Measurements from ENCODE around the gene CCR5AS.
"Not testable (repeated sequence)": the region's sequence is repeated elsewhere in the genome, so short reads cannot be mapped to it uniquely, and the experiment has no call there.

Gene CCR5AS

GRCh38 chr3:46405301-46406019 lies 1.4 kb downstream of the CCR5AS start:
- DNase-seq (ENCODE audit: low spot score), result no peak

- DNase-seq (ENCODE audit: low spot score), result not testable (repeated sequence)
These were observed 4.0 kb downstream of the CCR5AS start for GRCh38 chr3:46402902-46403301.

GRCh38 chr3:46401579-46401978 lies 5.3 kb downstream of the CCR5AS start:
- DNase-seq (ENCODE audit: low spot score), result no peak

DNA sequence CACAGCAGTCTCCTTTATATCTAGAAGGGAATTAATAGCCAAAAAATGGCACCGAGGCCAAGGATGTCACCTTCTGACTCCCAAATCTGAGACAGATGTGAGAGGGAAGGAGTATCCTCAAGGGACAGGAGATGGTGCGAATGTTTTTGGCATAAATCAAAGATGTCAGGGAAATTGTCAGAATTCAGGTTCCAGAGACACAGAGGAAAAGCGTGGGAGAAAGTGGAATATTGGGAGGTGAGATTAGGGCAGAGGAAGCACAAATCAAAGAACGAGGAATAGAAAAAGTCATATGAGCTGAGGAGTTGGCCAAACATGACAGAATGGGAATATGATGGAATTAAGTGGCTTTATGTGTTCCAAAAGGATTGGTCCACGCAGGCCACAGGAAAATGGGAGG lies 6.0 kb downstream of the CCR5AS start:
- no peak for DNase-seq (ENCODE audit: low spot score)

- DNase-seq (ENCODE audit: low spot score), result no peak
These were observed 6.7 kb downstream of the CCR5AS start for GRCh38 chr3:46400000-46400734.

DNA sequence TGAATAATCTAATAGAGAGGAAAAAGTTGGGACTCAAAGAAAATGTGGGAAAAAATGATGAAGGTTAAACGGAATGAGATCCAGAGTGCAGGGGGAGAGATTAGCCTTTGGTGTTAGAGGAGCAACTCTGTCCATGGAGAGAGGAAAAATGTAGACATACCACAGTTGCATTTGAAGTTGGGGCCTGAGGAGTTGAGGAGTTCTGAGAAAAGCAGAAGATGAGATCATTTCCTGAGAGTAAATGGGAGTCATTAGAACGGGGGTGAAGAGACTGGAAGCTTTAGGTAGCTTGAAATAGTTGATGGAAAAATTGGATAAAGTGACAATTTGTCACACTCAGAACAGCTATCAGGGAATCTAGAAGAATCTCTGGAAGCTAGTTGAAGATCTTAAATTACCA lies 7.3 kb downstream of the CCR5AS start:
- DNase-seq (ENCODE audit: low spot score), result no peak

GRCh38 chr3:46399098-46399497 lies 7.8 kb downstream of the CCR5AS start:
- DNase-seq (ENCODE audit: low spot score), result no peak

DNA sequence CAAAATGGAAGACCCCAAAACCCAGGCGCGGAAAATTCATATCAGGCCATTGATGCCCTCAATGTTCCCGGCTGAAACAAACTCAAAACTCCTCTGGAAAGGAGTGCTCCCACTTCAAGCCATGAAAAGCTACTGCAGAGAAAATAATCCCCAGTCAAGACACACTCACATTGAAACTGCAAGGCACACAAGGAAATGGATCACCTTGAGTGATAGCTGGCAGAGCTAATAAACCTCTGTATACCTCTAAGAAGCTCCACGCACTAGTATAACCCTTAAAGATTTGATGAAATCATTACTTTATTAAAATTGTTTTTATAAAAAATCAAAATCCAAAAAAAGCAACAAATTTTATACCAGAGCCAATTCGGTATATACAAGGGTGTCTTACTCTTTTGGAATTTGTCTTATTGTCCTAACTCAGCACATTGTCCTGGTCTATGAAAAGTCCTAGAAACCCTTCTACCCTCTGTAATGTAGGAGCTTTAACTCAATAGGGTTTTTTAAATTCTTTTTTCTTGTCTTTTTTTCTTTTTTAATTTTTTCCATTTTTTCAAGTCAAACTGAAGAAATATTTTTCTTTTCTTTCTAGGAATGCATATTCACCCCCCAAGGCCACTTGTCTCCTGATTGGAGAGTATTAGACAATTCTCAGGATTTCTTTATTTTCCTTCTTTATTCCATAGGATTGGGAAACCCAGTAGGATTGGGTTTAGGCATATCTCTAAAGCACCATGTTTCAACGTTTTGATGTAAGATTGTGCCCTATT lies 8.5 kb downstream of the CCR5AS start:
- no peak for DNase-seq (ENCODE audit: low spot score)

- no peak for DNase-seq (ENCODE audit: low spot score)
These were observed 9.8 kb downstream of the CCR5AS start for GRCh38 chr3:46397111-46397510.

GRCh38 chr3:46395766-46396530 lies 10.9 kb downstream of the CCR5AS start:
- no peak for DNase-seq (ENCODE audit: low spot score)

DNA sequence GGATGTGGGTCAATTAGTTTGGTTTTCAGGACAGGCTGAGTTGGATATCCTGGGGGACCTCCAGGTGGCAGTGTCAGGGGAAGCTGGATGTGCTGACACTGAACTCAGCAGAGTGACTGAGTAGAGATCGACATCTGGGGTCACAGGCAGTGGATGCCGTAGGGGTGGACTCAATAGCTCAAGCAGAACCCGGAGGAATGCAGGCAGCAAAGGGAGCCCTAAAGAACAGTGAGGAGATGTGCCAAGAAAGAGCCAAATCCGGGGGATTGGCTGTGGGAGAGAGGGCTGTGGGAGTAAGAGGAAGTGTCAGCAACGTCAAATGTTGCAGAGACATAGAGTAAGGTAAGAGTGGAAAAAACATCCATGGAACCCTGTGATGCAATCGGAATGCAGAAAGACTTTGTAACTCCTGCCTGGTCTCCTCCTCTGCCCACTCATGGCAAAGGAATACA lies 11.6 kb downstream of the CCR5AS start:
- no peak for DNase-seq (ENCODE audit: low spot score)

DNA sequence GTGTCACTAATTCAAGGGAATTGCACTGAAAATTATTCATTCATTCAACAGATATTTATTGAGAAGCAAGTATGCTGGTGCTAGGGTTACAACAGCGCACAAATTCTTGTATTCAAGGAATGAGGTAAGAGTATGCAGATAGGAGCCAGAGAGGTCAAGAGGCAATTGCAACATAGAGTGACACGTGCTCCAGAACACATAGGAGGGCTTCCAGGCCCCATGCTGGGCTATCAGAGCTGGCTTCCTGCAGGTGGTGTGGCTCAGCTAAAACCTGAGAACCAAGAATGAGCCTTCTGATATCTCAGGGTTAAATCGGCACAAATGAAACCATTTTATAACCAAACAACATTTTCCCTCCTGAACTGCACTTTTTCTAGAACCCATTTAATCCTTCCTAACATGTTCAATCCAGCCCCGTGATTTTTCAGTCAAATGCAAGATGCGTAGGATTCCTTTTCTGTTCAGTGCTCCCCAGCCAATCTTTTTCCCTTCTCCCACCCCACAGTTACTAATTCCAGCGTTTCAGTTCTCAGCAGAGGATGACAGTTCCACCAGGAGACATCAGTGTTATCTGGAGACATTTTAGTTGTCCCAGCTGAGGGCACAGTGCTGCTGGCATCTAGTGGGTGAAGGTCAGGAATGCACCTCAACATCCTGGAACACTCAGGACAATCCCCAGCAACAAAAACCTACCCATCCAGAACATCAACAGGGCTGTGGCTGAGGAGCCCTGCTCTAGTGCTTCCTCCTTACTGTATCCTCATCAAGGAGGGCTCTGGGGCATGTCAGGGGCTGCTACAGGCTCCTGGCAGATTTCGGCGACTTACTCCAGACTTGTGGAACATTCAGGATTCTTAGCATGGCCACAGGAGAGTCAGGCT lies 13.1 kb downstream of the CCR5AS start:
- DNase-seq (ENCODE audit: low spot score), result no peak

- no peak for DNase-seq (ENCODE audit: low spot score)
These were observed 13.9 kb downstream of the CCR5AS start for GRCh38 chr3:46393011-46393410.

- DNase-seq (ENCODE audit: low spot score), result not testable (repeated sequence)
These were observed 15.3 kb downstream of the CCR5AS start for GRCh38 chr3:46391526-46391925.

GRCh38 chr3:46389306-46389705 lies 17.6 kb downstream of the CCR5AS start:
- DNase-seq (ENCODE audit: low spot score), result no peak

DNA sequence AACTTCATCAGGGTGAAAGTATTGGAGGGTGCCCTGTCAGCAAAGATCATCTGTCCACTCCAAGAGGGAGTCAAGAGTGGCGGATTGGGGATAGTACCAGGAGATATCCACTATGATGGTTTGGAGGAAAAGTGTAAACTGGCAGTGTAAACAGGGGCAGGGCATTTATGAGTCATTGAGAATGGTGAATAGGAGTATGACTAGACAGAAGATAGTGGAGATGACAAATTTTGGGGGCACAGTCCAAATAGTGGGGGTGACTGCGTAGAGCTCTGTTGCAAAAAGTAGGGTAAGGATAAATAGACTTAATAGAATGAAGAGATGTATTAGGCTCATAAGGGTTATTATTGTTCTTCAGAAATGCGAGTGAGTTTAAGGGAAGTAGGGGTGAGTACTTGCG lies 18.0 kb downstream of the CCR5AS start:
- not testable (repeated sequence) for DNase-seq (ENCODE audit: low spot score)

DNA sequence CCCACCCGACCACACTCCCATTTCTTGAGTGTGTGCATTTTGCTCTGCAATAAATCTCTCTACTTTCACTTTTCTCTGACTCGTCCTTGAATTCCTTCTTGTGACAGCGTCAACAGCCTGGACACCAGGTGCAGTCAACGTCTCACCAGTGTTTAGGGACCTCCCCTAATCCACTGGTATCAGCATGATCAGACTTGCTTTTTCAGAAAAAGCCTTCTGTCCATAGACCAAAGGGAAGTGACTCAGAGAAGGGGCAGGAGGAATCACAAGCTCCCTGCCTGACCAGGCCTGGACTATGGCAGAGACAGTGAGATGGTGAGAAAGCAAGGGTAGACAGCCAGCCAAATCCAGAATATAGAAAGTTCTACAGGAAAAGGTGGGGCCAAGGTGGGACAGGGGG lies 20.7 kb downstream of the CCR5AS start:
- DNase-seq (ENCODE audit: low spot score), result no peak

- DNase-seq (ENCODE audit: low spot score), result no peak
These were observed 22.9 kb downstream of the CCR5AS start for GRCh38 chr3:46383951-46384330.

DNA sequence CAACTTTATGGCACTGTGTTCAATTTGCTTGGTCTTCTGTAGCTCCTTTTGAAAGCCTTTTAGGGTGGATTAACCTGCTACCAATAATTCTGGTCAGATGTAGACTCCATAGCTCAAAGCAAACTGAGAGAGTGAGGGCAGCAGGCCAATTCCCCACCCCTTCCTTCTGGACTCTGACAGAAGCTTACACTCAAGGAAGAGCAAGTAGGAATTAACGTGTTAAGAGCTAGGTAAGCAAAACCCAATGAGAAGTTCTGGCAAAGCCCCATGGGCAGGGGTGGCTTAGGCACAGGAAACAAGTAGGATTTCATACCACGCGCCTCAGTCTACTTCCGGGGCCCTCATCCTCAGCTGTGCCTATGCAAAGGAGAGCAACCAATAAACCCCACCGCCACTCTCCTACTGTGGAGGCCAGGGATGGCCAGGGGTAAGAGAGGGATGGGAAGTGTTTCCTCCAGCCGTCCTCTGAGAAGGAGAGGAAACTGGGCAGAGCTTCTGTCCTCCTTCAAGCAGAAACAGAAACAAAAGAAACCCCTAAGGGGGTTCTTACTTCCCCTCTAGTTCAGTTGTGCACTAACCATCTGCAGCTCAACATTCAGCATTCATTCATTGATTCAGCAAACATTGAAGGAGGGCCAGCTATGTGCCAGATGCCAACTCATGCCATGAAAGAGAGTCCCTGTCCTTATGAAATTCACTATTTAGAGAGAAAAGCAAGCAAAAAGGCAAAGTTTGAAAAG lies 23.5 kb downstream of the CCR5AS start:
- DNase-seq (ENCODE audit: low spot score), result no peak

DNA sequence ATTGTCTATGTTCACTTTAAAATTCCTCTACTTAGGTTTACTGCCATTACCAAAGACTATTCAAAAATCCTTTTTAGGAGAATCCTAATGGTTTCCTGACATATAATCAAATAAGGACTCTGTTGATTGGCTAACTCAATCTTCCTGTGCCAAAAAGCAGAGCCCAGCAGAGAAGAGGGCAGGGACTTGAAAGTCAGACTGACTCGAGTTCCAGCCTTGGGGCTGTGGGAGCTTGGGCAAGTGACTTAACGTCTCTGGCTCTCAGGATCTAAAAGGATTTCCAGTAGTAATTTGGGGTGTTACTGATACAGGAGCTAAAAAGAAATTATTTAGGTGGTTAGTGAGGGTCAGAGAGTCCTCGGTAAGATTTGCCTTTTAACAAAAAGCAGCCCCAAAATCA lies 25.2 kb downstream of the CCR5AS start:
- no peak for DNase-seq (ENCODE audit: low spot score)

Data from D341Med (cell line).